H9 (cell line): Measurements from ENCODE around the gene NSUN6. TPM values are rescaled to one million over a fixed set of nuclear protein-coding genes. Genes with fewer than 3 reads are reported as not detected.

Source experiments
- DNase-seq: peaks from one replicate; pipeline ENCODE4 v3.0.0-alpha.2; 2017
- H2AFZ ChIP-seq: one replicate; pipeline ENCODE4 v1.6.1; 2013; ENCODE audit warnings: mild to moderate bottlenecking, low read length, control low read depth, moderate library complexity
- H2AK5ac ChIP-seq: 2 replicates; pipeline ENCODE4 v1.6.1; 2013; ENCODE audit warnings: low read length, control low read depth, mixed read lengths; ENCODE audit not compliant: insufficient read length
- H2BK120ac ChIP-seq: one replicate; pipeline ENCODE4 v1.6.1; 2013; ENCODE audit warnings: low read depth, mild to moderate bottlenecking, low read length, control low read depth, inconsistent platforms; ENCODE audit not compliant: poor library complexity, severe bottlenecking
- H2BK12ac ChIP-seq: 2 replicates; pipeline ENCODE4 v1.6.1; 2013; ENCODE audit warnings: low read length, control low read depth, mixed read lengths, low read depth; ENCODE audit not compliant: insufficient read length
- H2BK15ac ChIP-seq: 2 replicates; pipeline ENCODE4 v1.6.1; 2013; ENCODE audit warnings: low read depth, low read length, control low read depth
- H2BK20ac ChIP-seq: one replicate; pipeline ENCODE4 v1.6.1; 2013; ENCODE audit warnings: low read depth, mild to moderate bottlenecking, low read length, control low read depth, inconsistent platforms; ENCODE audit not compliant: poor library complexity, severe bottlenecking
- H2BK5ac ChIP-seq: 2 replicates; pipeline ENCODE4 v1.6.1; 2013; ENCODE audit warnings: low read length, control low read depth, mixed read lengths; ENCODE audit not compliant: insufficient read length
- H3K14ac ChIP-seq: 2 replicates; pipeline ENCODE4 v1.6.1; 2013; ENCODE audit warnings: low read length, control low read depth; ENCODE audit not compliant: insufficient read depth
- H3K18ac ChIP-seq: 2 replicates; pipeline ENCODE4 v1.6.1; 2013; ENCODE audit warnings: low read depth, mild to moderate bottlenecking, mixed read lengths, low read length, control low read depth; ENCODE audit not compliant: insufficient read length
- H3K23ac ChIP-seq: 2 replicates; pipeline ENCODE4 v1.6.1; 2013; ENCODE audit warnings: low read length, control low read depth, mixed read lengths, low read depth; ENCODE audit not compliant: insufficient read length
- H3K23me2 ChIP-seq: 2 replicates; pipeline ENCODE4 v1.6.1; 2013; ENCODE audit warnings: low read depth, mild to moderate bottlenecking, mixed read lengths, low read length, control low read depth; ENCODE audit not compliant: insufficient read length, poor library complexity, severe bottlenecking
- H3K27ac ChIP-seq: 2 replicates; pipeline ENCODE4 v1.5.1; 2013; ENCODE audit warnings: low read length, control low read depth, mixed read lengths, low read depth; ENCODE audit not compliant: insufficient read length
- H3K27me3 ChIP-seq: 2 replicates; pipeline ENCODE4 v1.6.1; 2013; ENCODE audit warnings: low read length, control low read depth, inconsistent platforms; ENCODE audit not compliant: insufficient read depth
- H3K4ac ChIP-seq: 2 replicates; pipeline ENCODE4 v1.6.1; 2013; ENCODE audit warnings: low read depth, mild to moderate bottlenecking, control low read depth, inconsistent platforms, low read length, moderate library complexity
- H3K4me1 ChIP-seq: 2 replicates; pipeline ENCODE4 v1.6.1; 2013; ENCODE audit warnings: low read length, control low read depth, inconsistent platforms; ENCODE audit not compliant: insufficient read depth
- H3K4me2 ChIP-seq: 2 replicates; pipeline ENCODE4 v1.6.1; 2013; ENCODE audit warnings: low read length, control low read depth, mixed read lengths; ENCODE audit not compliant: insufficient read length, insufficient read depth
- H3K56ac ChIP-seq: 2 replicates; pipeline ENCODE4 v1.6.1; 2013; ENCODE audit warnings: low read depth, mild to moderate bottlenecking, mixed read lengths, low read length, control low read depth; ENCODE audit not compliant: insufficient read length
- H3K79me1 ChIP-seq: 2 replicates; pipeline ENCODE4 v1.6.1; 2013; ENCODE audit warnings: low read depth, mild to moderate bottlenecking, moderate library complexity, low read length, control low read depth, inconsistent platforms; ENCODE audit not compliant: insufficient read depth, poor library complexity, severe bottlenecking
- H3K79me2 ChIP-seq: 2 replicates; pipeline ENCODE4 v1.6.1; 2013; ENCODE audit warnings: low read length, control low read depth, inconsistent platforms; ENCODE audit not compliant: insufficient read depth
- H3K9ac ChIP-seq: 2 replicates; pipeline ENCODE4 v1.6.1; 2013; ENCODE audit warnings: low read length, control low read depth, mixed read lengths; ENCODE audit not compliant: insufficient read length; ENCODE audit errors: extremely low read depth
- H3K9me3 ChIP-seq: one replicate; pipeline ENCODE4 v1.6.1; 2013; ENCODE audit warnings: low read depth, low read length, inconsistent platforms; ENCODE audit not compliant: control insufficient read depth
- H3T11ph ChIP-seq: one replicate; pipeline ENCODE4 v1.6.1; 2013; ENCODE audit warnings: mild to moderate bottlenecking, low read length, control low read depth, inconsistent platforms
- H4K20me1 ChIP-seq: one replicate; pipeline ENCODE4 v1.6.1; 2013; ENCODE audit not compliant: control insufficient read depth, insufficient read length, insufficient read depth
- H4K5ac ChIP-seq: 2 replicates; pipeline ENCODE4 v1.6.1; 2013; ENCODE audit warnings: low read depth, mild to moderate bottlenecking, mixed read lengths, low read length, control low read depth; ENCODE audit not compliant: insufficient read length
- H4K8ac ChIP-seq: replicated peaks from 2 replicates; pipeline ENCODE4 v1.6.1; 2013; ENCODE audit warnings: low read length, control low read depth, mixed read lengths, low read depth; ENCODE audit not compliant: insufficient read length
- H4K91ac ChIP-seq: 2 replicates; pipeline ENCODE4 v1.6.1; 2013; ENCODE audit warnings: low read depth, mild to moderate bottlenecking, moderate library complexity, mixed read lengths, low read length, control low read depth; ENCODE audit not compliant: insufficient read length
- H3K27ac Mint-ChIP-seq, 3 experiments: 2 replicates in 2 of 3; 3 replicates in 1 of 3; pipeline ENCODE4 v1.8.0; 2020 to 2021; ENCODE audit warnings: mixed read lengths in 3 of 3, mild to moderate bottlenecking in 1 of 3, moderate library complexity in 1 of 3
- H3K27me3 Mint-ChIP-seq: 2 replicates; pipeline ENCODE4 v1.8.0; 2021; ENCODE audit warnings: low read depth, mild to moderate bottlenecking, moderate library complexity, mixed read lengths
- H3K36me3 Mint-ChIP-seq, 3 experiments: 2 replicates in 2 of 3; 3 replicates in 1 of 3; pipeline ENCODE4 v1.8.0; 2020 to 2021; ENCODE audit warnings: low read depth in 3 of 3, mixed read lengths in 3 of 3; ENCODE audit not compliant: insufficient read depth in 1 of 3
- H3K4me1 Mint-ChIP-seq, 2 experiments: 2 replicates each; pipeline ENCODE4 v1.8.0; 2020; ENCODE audit warnings: mixed read lengths in 2 of 2
- H3K4me3 Mint-ChIP-seq, 2 experiments: 2 replicates in 1 of 2; 3 replicates in 1 of 2; pipeline ENCODE4 v1.8.0; 2020 to 2021; ENCODE audit warnings: mild to moderate bottlenecking in 2 of 2, mixed read lengths in 2 of 2, moderate library complexity in 1 of 2
- H3K9me3 Mint-ChIP-seq, 2 experiments: 2 replicates in 1 of 2; 3 replicates in 1 of 2; pipeline ENCODE4 v1.8.0; 2020; ENCODE audit warnings: mild to moderate bottlenecking in 2 of 2, mixed read lengths in 2 of 2, moderate library complexity in 1 of 2
- WGBS: extraction: QIAGEN DNeasy Blood & Tissue Kit; methylation state at CpG from one replicate; pipeline ENCODE4 v1.1.7; 2013; ENCODE audit warnings: missing lambda C conversion rate, low lambda C conversion rate, mixed read lengths; ENCODE audit not compliant: insufficient read length; ENCODE audit errors: extremely low coverage; 5-methylcytosine and 5-hydroxymethylcytosine counted together
- total RNA-seq: library from RNA; stranded (reverse); gene quantifications from 2 replicates; pipeline ENCODE4 v1.2.1, GENCODE V29; 2021
- TF ChIP-seq, protein P1 (sequence below): fragments of 200-600 bp; sonication (generic); conservative IDR thresholded peaks from 3 replicates; pipeline ENCODE4 v1.8.0; 2021; ENCODE audit warnings: antibody characterized with exemption, mild to moderate bottlenecking

NSUN6 gene
- total RNA-seq, 1 experiment from 2014 or later, result 11.9 TPM

DNA sequence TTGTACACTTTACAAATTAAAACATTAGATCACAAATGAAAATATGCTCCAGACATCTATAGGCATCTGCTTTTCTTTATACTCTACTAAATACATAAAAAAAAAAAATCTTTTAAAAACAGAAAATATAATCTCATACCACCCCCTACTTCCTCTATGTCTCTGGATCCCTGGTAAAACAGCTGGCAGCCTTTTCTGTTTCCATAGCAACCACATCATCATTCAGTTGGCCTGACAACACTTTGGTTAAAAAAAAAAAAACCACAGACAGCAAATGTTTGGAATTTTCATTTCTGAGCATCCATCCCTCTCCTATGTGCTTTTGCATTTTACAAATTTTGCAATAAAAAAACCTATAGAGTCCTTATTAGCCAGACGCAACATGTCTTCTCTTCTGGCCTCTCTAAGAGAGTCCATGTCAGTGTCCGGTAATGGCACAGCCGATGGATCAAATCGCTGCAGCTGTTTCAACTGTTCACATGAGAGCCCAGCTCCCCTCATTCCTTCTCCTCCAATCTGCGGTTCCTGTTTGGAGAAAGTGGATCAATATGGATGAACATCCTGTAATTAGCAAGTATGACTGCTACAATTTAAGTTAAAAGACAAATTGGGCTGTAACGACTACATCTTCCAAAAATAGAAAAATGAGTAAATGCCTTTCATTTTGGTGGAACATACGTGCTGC is 105.6 kb downstream of the NSUN6 start:
- H3K4me1 Mint-ChIP-seq, result no peaks in the 10 kb centered on the region
- no peaks in the 10 kb centered on the region for H3K79me2 ChIP-seq
- no CpG with 5 or more reads among the region's 7 CpGs for WGBS
- H4K5ac ChIP-seq, result no peak overlapping the region
- H2BK120ac ChIP-seq, result no peak overlapping the region
- H3K9me3 Mint-ChIP-seq, result no peaks in the 10 kb centered on the region
- H2BK5ac ChIP-seq, result no peak overlapping the region
- H4K8ac ChIP-seq, result no peak overlapping the region
- no peak overlapping the region for H3K9ac ChIP-seq
- no peaks in the 10 kb centered on the region for H4K20me1 ChIP-seq
- DNase-seq, result no peak
- no peak overlapping the region for H3K23ac ChIP-seq
- TF ChIP-seq, protein P1, sequence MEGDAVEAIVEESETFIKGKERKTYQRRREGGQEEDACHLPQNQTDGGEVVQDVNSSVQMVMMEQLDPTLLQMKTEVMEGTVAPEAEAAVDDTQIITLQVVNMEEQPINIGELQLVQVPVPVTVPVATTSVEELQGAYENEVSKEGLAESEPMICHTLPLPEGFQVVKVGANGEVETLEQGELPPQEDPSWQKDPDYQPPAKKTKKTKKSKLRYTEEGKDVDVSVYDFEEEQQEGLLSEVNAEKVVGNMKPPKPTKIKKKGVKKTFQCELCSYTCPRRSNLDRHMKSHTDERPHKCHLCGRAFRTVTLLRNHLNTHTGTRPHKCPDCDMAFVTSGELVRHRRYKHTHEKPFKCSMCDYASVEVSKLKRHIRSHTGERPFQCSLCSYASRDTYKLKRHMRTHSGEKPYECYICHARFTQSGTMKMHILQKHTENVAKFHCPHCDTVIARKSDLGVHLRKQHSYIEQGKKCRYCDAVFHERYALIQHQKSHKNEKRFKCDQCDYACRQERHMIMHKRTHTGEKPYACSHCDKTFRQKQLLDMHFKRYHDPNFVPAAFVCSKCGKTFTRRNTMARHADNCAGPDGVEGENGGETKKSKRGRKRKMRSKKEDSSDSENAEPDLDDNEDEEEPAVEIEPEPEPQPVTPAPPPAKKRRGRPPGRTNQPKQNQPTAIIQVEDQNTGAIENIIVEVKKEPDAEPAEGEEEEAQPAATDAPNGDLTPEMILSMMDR, result no peak
- H3K56ac ChIP-seq, result no peak overlapping the region
- no peak overlapping the region for H3K27ac ChIP-seq
- H3K4me1 ChIP-seq, result no peaks in the 10 kb centered on the region
- no peaks in the 10 kb centered on the region for H3K9me3 ChIP-seq
- H4K91ac ChIP-seq, result no peak overlapping the region
- no peak overlapping the region for H2AK5ac ChIP-seq
- no peak overlapping the region for H2BK12ac ChIP-seq
- H3K79me1 ChIP-seq, result no peaks in the 10 kb centered on the region
- H3K4ac ChIP-seq, result no peak overlapping the region
- no peak overlapping the region for H3K27ac Mint-ChIP-seq
- no peak overlapping the region for H3K4me3 Mint-ChIP-seq
- H2BK20ac ChIP-seq, result no peak overlapping the region
- no peak overlapping the region for H3K4me2 ChIP-seq
- H3K18ac ChIP-seq, result no peak overlapping the region
- no peaks in the 10 kb centered on the region for H3K23me2 ChIP-seq
- no peak overlapping the region for H3T11ph ChIP-seq
- H2AFZ ChIP-seq, result no peak overlapping the region
- H3K27me3 Mint-ChIP-seq, result no peaks in the 10 kb centered on the region
- no peaks in the 10 kb centered on the region for H3K27me3 ChIP-seq
- H3K36me3 Mint-ChIP-seq, result peaks cover 3 to 28% (median 16%) of the 10 kb centered on the region in 3 experiments; a peak in 6 of 7 replicates
- no peak overlapping the region for H2BK15ac ChIP-seq
- no peak overlapping the region for H3K14ac ChIP-seq
